Measurements from ENCODE around the gene CBFA2T3.
"Not testable (repeated sequence)": the region's sequence is repeated elsewhere in the genome, so short reads cannot be mapped to it uniquely, and the experiment has no call there.

Gene CBFA2T3

GRCh38 chr16:88902744-88903143 is 74.3 kb downstream of the CBFA2T3 start:
- H3K27me3 ChIP-seq (ENCODE audit: control insufficient read depth in 1 of 2, insufficient read depth in 2 of 2, low read length in 2 of 2) = no peaks in the 10 kb centered on the region
- H3K4me1 ChIP-seq (ENCODE audit: insufficient read depth, low read length) = no peaks in the 10 kb centered on the region
- no peaks in the 10 kb centered on the region for H3K9me3 ChIP-seq (ENCODE audit: low read length)
- H3K4me3 ChIP-seq (ENCODE audit: low read depth in 1 of 2, low read length in 2 of 2) = no peak overlapping the region
- H3K36me3 ChIP-seq (ENCODE audit: insufficient read depth, low read length) = no peaks in the 10 kb centered on the region
- no peak overlapping the region for H3K27ac ChIP-seq (ENCODE audit: low read depth, low read length)
- no peak overlapping the region for H3K9ac ChIP-seq (ENCODE audit: low read length)

GRCh38 chr16:88901718-88902337 is 75.2 kb downstream of the CBFA2T3 start:
- Histone ChIP-seq H3K9ac (ENCODE audit: low read length) (no peak overlapping the region), H3K27me3 (ENCODE audit: control insufficient read depth in 1 of 2, insufficient read depth in 2 of 2, low read length in 2 of 2) (no peaks in the 10 kb centered on the region), H3K9me3 (ENCODE audit: low read length) (no peaks in the 10 kb centered on the region), H3K4me1 (ENCODE audit: insufficient read depth, low read length) (no peaks in the 10 kb centered on the region), H3K36me3 (ENCODE audit: insufficient read depth, low read length) (no peaks in the 10 kb centered on the region), H3K27ac (ENCODE audit: low read depth, low read length) (no peak overlapping the region), H3K4me3 (ENCODE audit: low read depth in 1 of 2, low read length in 2 of 2) (no peak overlapping the region)

- Histone ChIP-seq H3K9ac (ENCODE audit: low read length) (no peak overlapping the region), H3K36me3 (ENCODE audit: insufficient read depth, low read length) (no peaks in the 10 kb centered on the region), H3K4me3 (ENCODE audit: low read depth in 1 of 2, low read length in 2 of 2) (no peak overlapping the region), H3K4me1 (ENCODE audit: insufficient read depth, low read length) (no peaks in the 10 kb centered on the region), H3K27me3 (ENCODE audit: control insufficient read depth in 1 of 2, insufficient read depth in 2 of 2, low read length in 2 of 2) (no peaks in the 10 kb centered on the region), H3K9me3 (ENCODE audit: low read length) (no peaks in the 10 kb centered on the region), H3K27ac (ENCODE audit: low read depth, low read length) (no peak overlapping the region)
Observed at GRCh38 chr16:88900662-88901052, 76.3 kb downstream of the CBFA2T3 start.

- Histone ChIP-seq H3K9me3 (ENCODE audit: low read length) (no peaks in the 10 kb centered on the region), H3K27ac (ENCODE audit: low read depth, low read length) (no peak overlapping the region), H3K27me3 (ENCODE audit: control insufficient read depth in 1 of 2, insufficient read depth in 2 of 2, low read length in 2 of 2) (no peaks in the 10 kb centered on the region), H3K4me1 (ENCODE audit: insufficient read depth, low read length) (no peaks in the 10 kb centered on the region), H3K9ac (ENCODE audit: low read length) (no peak overlapping the region), H3K4me3 (ENCODE audit: low read depth in 1 of 2, low read length in 2 of 2) (no peak overlapping the region), H3K36me3 (ENCODE audit: insufficient read depth, low read length) (no peaks in the 10 kb centered on the region)
Observed at GRCh38 chr16:88899901-88900661, 76.9 kb downstream of the CBFA2T3 start.

GRCh38 chr16:88897696-88898425 is 79.1 kb downstream of the CBFA2T3 start:
- H3K27me3 ChIP-seq (ENCODE audit: control insufficient read depth in 1 of 2, insufficient read depth in 2 of 2, low read length in 2 of 2) = no peaks in the 10 kb centered on the region
- H3K36me3 ChIP-seq (ENCODE audit: insufficient read depth, low read length) = no peaks in the 10 kb centered on the region
- H3K27ac ChIP-seq (ENCODE audit: low read depth, low read length) = no peak overlapping the region
- H3K4me1 ChIP-seq (ENCODE audit: insufficient read depth, low read length) = no peaks in the 10 kb centered on the region
- H3K9ac ChIP-seq (ENCODE audit: low read length) = no peak overlapping the region
- H3K4me3 ChIP-seq (ENCODE audit: low read depth in 1 of 2, low read length in 2 of 2) = no peak overlapping the region
- H3K9me3 ChIP-seq (ENCODE audit: low read length) = no peaks in the 10 kb centered on the region

- Histone ChIP-seq H3K36me3 (ENCODE audit: insufficient read depth, low read length) (no peaks in the 10 kb centered on the region), H3K9ac (ENCODE audit: low read length) (no peak overlapping the region), H3K4me1 (ENCODE audit: insufficient read depth, low read length) (no peaks in the 10 kb centered on the region), H3K9me3 (ENCODE audit: low read length) (no peaks in the 10 kb centered on the region), H3K27ac (ENCODE audit: low read depth, low read length) (no peak overlapping the region), H3K27me3 (ENCODE audit: control insufficient read depth in 1 of 2, insufficient read depth in 2 of 2, low read length in 2 of 2) (no peaks in the 10 kb centered on the region), H3K4me3 (ENCODE audit: low read depth in 1 of 2, low read length in 2 of 2) (no peak overlapping the region)
Observed at GRCh38 chr16:88896238-88897070, 80.6 kb downstream of the CBFA2T3 start.

GRCh38 chr16:88895335-88895734 is 81.7 kb downstream of the CBFA2T3 start:
- Histone ChIP-seq H3K4me3 (ENCODE audit: low read depth in 1 of 2, low read length in 2 of 2) (no peak overlapping the region), H3K27me3 (ENCODE audit: control insufficient read depth in 1 of 2, insufficient read depth in 2 of 2, low read length in 2 of 2) (no peaks in the 10 kb centered on the region), H3K36me3 (ENCODE audit: insufficient read depth, low read length) (no peaks in the 10 kb centered on the region), H3K9ac (ENCODE audit: low read length) (no peak overlapping the region), H3K4me1 (ENCODE audit: insufficient read depth, low read length) (no peaks in the 10 kb centered on the region), H3K9me3 (ENCODE audit: low read length) (no peaks in the 10 kb centered on the region), H3K27ac (ENCODE audit: low read depth, low read length) (no peak overlapping the region)

- no peaks in the 10 kb centered on the region for H3K9me3 ChIP-seq (ENCODE audit: low read length)
- no peaks in the 10 kb centered on the region for H3K27me3 ChIP-seq (ENCODE audit: control insufficient read depth in 1 of 2, insufficient read depth in 2 of 2, low read length in 2 of 2)
- H3K4me1 ChIP-seq (ENCODE audit: insufficient read depth, low read length) = no peaks in the 10 kb centered on the region
- H3K27ac ChIP-seq (ENCODE audit: low read depth, low read length) = no peak overlapping the region
- H3K4me3 ChIP-seq (ENCODE audit: low read depth in 1 of 2, low read length in 2 of 2) = no peak overlapping the region
- no peak overlapping the region for H3K9ac ChIP-seq (ENCODE audit: low read length)
- no peaks in the 10 kb centered on the region for H3K36me3 ChIP-seq (ENCODE audit: insufficient read depth, low read length)
Observed at GRCh38 chr16:88894681-88895300, 82.2 kb downstream of the CBFA2T3 start.

GRCh38 chr16:88894266-88894665 is 82.7 kb downstream of the CBFA2T3 start:
- not testable (repeated sequence) for H3K27me3 ChIP-seq (ENCODE audit: control insufficient read depth in 1 of 2, insufficient read depth in 2 of 2, low read length in 2 of 2); H3K9me3 ChIP-seq (ENCODE audit: low read length); H3K9ac ChIP-seq (ENCODE audit: low read length); H3K4me3 ChIP-seq (ENCODE audit: low read depth in 1 of 2, low read length in 2 of 2); H3K4me1 ChIP-seq (ENCODE audit: insufficient read depth, low read length); H3K27ac ChIP-seq (ENCODE audit: low read depth, low read length); H3K36me3 ChIP-seq (ENCODE audit: insufficient read depth, low read length)

GRCh38 chr16:88893127-88893968 is 83.7 kb downstream of the CBFA2T3 start:
- Histone ChIP-seq H3K27me3 (ENCODE audit: control insufficient read depth in 1 of 2, insufficient read depth in 2 of 2, low read length in 2 of 2) (no peaks in the 10 kb centered on the region), H3K4me3 (ENCODE audit: low read depth in 1 of 2, low read length in 2 of 2) (no peak overlapping the region), H3K36me3 (ENCODE audit: insufficient read depth, low read length) (no peaks in the 10 kb centered on the region), H3K9ac (ENCODE audit: low read length) (no peak overlapping the region), H3K9me3 (ENCODE audit: low read length) (no peaks in the 10 kb centered on the region), H3K4me1 (ENCODE audit: insufficient read depth, low read length) (no peaks in the 10 kb centered on the region), H3K27ac (ENCODE audit: low read depth, low read length) (no peak overlapping the region)
